Lower lobe of right lung (tissue), 2 donors: Measurements from ENCODE around the gene MRPL34. TPM values are rescaled to one million over a fixed set of nuclear protein-coding genes. Genes with fewer than 3 reads are reported as not detected.

Source experiments
- ATAC-seq, 2 donors: fragments of 200-7000 bp; cut with Tn5 transposase; one replicate each; pipeline ENCODE4 v1.9.1; 2020 to 2022; ENCODE audit warnings: mild to moderate bottlenecking in 2 of 2, moderate library complexity in 2 of 2
- DNase-seq: peaks from one replicate; pipeline ENCODE4 v3.0.0-alpha.2; 2020
- H3K27ac ChIP-seq: fragments of 200-600 bp; one replicate; pipeline ENCODE4 v1.8.0; 2022
- H3K27me3 ChIP-seq: fragments of 200-600 bp; one replicate; pipeline ENCODE4 v1.8.0; 2022; ENCODE audit warnings: low read depth
- H3K36me3 ChIP-seq: fragments of 200-600 bp; one replicate; pipeline ENCODE4 v1.8.0; 2022; ENCODE audit warnings: mild to moderate bottlenecking
- H3K4me1 ChIP-seq: fragments of 200-600 bp; one replicate; pipeline ENCODE4 v1.8.0; 2022
- H3K4me3 ChIP-seq: fragments of 200-600 bp; one replicate; pipeline ENCODE4 v1.8.0; 2022; ENCODE audit warnings: mild to moderate bottlenecking
- H3K9me3 ChIP-seq: fragments of 200-600 bp; one replicate; pipeline ENCODE4 v1.8.0; 2022
- intact Hi-C: fragments of 100-400 bp; cut with DNase I; formaldehyde crosslinking; loops from one replicate; pipeline ENCODE4 v1.11.0; 2022
- total RNA-seq: library from RNA; stranded (reverse); fragmentation: NEBNext Ultra II Directional; extraction: Animal tissue kit (Norgen Biotek cat#: 25700); gene quantifications from one replicate; pipeline ENCODE4 v1.2.1, GENCODE V29; 2021
- TF ChIP-seq, protein P1 (sequence below): fragments of 200-600 bp; IDR thresholded peaks from one replicate; pipeline ENCODE4 v1.8.0; 2022; ENCODE audit warnings: antibody characterized with exemption, mild to moderate bottlenecking
- donor health status: DM: no; HTN: yes; CAD: no; lungs with severe emphysema.

MRPL34 gene
- total RNA-seq, 1 donor from 2014 or later = 68.3 TPM

DNA sequence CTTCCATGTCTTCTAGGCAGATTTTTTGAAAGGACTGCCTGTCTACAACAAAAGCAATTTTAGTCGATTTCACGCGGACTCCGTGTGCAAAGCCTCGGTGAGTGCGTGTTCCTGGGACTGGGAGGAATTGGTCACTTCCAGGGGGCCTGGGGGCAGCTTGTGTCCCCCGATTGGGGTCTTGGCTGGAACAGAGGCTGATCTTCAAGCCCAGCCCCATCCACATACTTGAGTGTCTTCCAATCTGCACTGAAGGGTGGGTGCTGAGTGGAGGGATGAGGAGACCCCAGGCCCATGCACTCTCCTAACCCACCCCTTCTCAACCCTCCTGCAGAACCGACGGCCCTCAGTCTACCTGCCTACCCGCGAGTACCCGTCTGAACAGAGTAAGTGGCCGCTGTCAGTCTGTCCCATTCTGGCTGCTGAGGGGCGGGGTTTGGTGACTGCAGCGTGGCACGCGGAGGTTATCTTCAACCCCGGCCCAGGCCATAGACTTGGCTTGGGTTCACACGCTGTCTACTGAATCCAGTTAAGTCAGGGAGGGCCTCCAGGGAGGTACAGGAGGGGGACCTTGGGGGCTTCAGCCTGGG, 8.4 kb downstream of the MRPL34 start:
- intact Hi-C loops = no loop called here
- DNase-seq (no peak), ATAC-seq (no peak)
- no peaks in the 10 kb centered on the region for H3K27me3 ChIP-seq
- H3K27ac ChIP-seq = no peak overlapping the region
- peaks cover 26% of the 10 kb centered on the region for H3K4me1 ChIP-seq
- TF ChIP-seq, protein P1, sequence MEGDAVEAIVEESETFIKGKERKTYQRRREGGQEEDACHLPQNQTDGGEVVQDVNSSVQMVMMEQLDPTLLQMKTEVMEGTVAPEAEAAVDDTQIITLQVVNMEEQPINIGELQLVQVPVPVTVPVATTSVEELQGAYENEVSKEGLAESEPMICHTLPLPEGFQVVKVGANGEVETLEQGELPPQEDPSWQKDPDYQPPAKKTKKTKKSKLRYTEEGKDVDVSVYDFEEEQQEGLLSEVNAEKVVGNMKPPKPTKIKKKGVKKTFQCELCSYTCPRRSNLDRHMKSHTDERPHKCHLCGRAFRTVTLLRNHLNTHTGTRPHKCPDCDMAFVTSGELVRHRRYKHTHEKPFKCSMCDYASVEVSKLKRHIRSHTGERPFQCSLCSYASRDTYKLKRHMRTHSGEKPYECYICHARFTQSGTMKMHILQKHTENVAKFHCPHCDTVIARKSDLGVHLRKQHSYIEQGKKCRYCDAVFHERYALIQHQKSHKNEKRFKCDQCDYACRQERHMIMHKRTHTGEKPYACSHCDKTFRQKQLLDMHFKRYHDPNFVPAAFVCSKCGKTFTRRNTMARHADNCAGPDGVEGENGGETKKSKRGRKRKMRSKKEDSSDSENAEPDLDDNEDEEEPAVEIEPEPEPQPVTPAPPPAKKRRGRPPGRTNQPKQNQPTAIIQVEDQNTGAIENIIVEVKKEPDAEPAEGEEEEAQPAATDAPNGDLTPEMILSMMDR = no peak
- H3K9me3 ChIP-seq = no peaks in the 10 kb centered on the region
- H3K36me3 ChIP-seq = peaks cover 38% of the 10 kb centered on the region
- no peak overlapping the region for H3K4me3 ChIP-seq

DNA sequence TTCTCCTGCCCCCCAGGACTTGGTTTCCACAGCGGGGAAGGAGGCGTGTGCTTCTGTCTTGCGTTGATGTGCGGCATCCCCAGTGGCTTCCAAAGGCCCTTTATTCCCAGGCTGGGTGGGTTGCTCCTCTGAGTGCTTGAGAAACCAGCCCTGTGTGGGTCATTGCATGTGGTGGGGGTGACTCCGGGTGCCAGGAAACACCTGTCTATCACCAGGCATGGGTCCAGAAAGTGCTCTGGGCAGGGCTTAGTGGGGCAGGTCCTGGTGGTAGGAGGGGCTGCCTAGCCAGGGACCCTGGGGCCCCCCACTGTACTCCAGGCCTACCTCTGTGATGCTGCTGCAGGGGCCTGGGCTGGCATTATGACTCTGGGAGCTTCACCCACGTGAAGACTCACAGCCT, 13.3 kb downstream of the MRPL34 start:
- no peaks in the 10 kb centered on the region for H3K9me3 ChIP-seq
- peaks cover 59% of the 10 kb centered on the region for H3K36me3 ChIP-seq
- H3K27me3 ChIP-seq = no peaks in the 10 kb centered on the region
- DNase-seq (no peak), ATAC-seq (no peak)
- TF ChIP-seq, protein P1 = no peak
- H3K4me3 ChIP-seq = no peak overlapping the region
- H3K27ac ChIP-seq = no peak overlapping the region
- no peaks in the 10 kb centered on the region for H3K4me1 ChIP-seq
- intact Hi-C loops = no loop called here

DNA sequence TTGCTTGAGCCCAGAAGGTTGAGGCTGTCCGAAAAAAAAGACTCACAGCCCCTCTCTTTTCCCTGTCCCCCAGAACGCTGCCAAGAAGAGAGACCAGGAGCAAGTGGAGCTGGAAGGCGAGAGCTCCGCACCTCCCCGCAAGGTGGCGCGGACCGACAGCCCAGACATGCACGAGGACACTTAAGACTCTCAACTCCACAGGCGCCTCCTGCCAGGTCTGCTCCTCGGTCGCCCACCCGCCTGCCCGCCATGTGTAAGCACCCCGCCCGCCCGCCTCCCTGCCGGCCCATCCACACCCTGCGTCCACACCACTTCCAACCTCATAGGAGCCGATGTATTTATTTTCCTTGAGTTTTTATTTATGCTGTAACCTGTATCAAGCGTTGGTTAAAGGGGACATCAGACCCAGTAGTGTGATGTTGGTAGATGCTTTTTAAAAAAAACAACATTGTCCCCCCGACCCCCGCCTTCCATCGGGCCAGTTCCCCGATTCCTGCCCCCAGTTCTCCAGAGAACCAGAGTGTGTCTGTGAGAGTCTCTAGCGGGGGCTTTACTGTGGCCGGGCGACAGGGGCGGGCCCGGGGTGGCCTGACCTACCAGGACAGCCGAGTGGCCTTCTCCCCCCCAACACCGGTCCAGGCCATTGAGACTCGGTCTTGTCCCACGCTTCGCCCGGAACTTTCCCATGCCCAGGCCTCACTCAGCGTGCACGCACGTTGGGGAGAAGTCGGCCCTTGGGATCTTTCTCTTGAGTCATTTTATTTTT, 14.0 kb downstream of the MRPL34 start:
- TF ChIP-seq, protein P1 = no peak
- DNase-seq (no peak), ATAC-seq (no peak)
- intact Hi-C loops = no loop called here
- Histone ChIP-seq H3K36me3 (peaks cover 52% of the 10 kb centered on the region), H3K27me3 (no peaks in the 10 kb centered on the region), H3K4me1 (no peaks in the 10 kb centered on the region), H3K4me3 (no peak overlapping the region), H3K9me3 (no peaks in the 10 kb centered on the region), H3K27ac (no peak overlapping the region)

DNA sequence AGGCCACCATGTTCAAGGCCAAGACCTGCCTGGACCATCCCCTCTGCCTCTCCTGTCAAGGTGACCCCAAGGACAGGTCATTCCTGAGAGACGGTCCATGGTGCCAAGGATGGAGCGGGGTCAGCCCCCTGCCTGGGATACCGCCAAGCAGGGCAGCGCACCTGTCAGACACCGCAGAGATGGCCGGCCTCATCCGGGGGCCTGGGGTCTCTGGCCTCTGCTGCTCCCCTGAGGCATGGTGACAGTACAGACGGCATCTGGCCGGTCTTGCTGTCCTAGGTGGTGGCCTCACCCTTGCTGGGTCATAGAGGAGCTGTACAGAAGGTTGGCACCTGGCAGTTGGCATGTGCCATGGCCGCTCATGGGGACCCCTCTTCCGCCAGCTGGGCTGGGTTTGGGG, 14.8 kb downstream of the MRPL34 start:
- Histone ChIP-seq H3K27me3 (no peaks in the 10 kb centered on the region), H3K27ac (no peak overlapping the region), H3K4me3 (no peak overlapping the region), H3K9me3 (no peaks in the 10 kb centered on the region), H3K36me3 (peaks cover 51% of the 10 kb centered on the region), H3K4me1 (no peaks in the 10 kb centered on the region)
- TF ChIP-seq, protein P1 = no peak
- intact Hi-C loops = no loop called here
- no peak for DNase-seq
- no peak for ATAC-seq

DNA sequence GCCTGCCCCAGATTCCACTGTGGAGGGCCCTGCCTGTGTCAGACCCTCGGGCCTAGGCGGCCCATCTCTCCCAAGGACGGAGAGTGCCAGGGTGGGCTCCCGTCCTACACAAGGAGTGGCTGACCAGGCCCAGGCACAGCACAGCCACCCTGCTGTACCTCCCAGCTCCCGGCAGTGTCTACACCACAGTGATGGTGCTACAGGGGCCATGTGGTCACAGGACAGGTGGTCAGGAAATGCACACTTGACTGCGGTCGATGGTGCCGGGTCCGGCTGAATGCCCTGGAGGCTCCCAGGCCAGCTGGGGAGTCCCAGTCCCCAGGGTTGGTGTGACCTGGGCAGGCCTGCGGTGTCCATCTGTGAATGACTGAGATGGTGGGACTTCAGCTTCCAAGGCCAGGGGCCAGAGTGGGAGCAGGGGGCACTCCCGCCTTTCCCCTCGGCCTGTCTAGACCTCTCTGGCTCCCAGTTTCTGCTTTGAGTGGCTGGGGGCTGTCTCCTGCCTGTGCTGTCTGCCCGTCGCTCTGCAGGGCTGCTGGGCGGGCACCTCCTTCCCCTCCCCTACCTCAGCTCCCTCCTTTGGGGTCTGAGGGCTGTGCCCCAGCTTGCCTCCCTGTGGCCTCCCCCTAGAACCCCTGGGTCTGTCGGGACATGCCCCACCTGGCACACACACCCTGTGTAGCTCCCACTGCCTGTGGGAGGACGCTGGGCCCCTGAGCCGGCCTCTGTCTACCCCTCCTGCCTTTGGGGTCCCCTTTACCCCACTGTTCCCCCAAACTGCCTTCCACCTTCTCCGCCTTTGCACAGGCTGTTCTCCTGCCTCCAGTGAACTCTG, 16.2 kb downstream of the MRPL34 start:
- DNase-seq (no peak), ATAC-seq (no peak)
- no peak overlapping the region for H3K4me3 ChIP-seq
- peaks cover 37% of the 10 kb centered on the region for H3K36me3 ChIP-seq
- no peaks in the 10 kb centered on the region for H3K27me3 ChIP-seq
- no peaks in the 10 kb centered on the region for H3K9me3 ChIP-seq
- no peaks in the 10 kb centered on the region for H3K4me1 ChIP-seq
- TF ChIP-seq, protein P1 = no peak
- intact Hi-C loops = no loop called here
- no peak overlapping the region for H3K27ac ChIP-seq
